Measurements from ENCODE around the gene NCAM2.

The NCAM2 gene

GRCh38 chr21:20998886-20999285, 677 bp downstream of the NCAM2 start:
- Histone ChIP-seq H3K36me3 (no peaks in the 10 kb centered on the region), H3K9me3 (no peaks in the 10 kb centered on the region), H3K4me1 (peaks cover 0 to 25% (median 14%) of the 10 kb centered on the region in 4 donors), H3K27ac (no peak overlapping the region), H3K4me3 (peak overlapping the region; percentile 49 to 57), H3K27me3 (peaks cover 0 to 12% of the 10 kb centered on the region in 2 donors)
- no peak for DNase-seq
- TF ChIP-seq CTCF (IDR thresholded peaks at IDR 0.05): no peak
- intact Hi-C loops (cut with DNase I; ENCODE audit: low total_unique reads): loop anchor here (5.0 kb wide), 1 partner anchor 753 kb away; no protein-coding TSS in a partner anchor

- H3K36me3 ChIP-seq: no peaks in the 10 kb centered on the region
- H3K27me3 ChIP-seq: peaks cover 0 to 12% of the 10 kb centered on the region in 2 donors
- H3K4me3 ChIP-seq: no peak overlapping the region
- no peaks in the 10 kb centered on the region for H3K9me3 ChIP-seq
- no peak overlapping the region for H3K27ac ChIP-seq
- DNase-seq: no peak
- peaks cover 0 to 25% (median 14%) of the 10 kb centered on the region in 4 donors for H3K4me1 ChIP-seq
- intact Hi-C loops (cut with DNase I; ENCODE audit: low total_unique reads): loop anchor here (5.0 kb wide), 1 partner anchor 753 kb away; no protein-coding TSS in a partner anchor
- peak; percentile 55 to 61 for TF ChIP-seq CTCF (IDR thresholded peaks at IDR 0.05)
Observed at GRCh38 chr21:20999659-21000058, 1.4 kb downstream of the NCAM2 start.

GRCh38 chr21:21000591-21001175, 2.5 kb downstream of the NCAM2 start:
- H3K36me3 ChIP-seq: no peaks in the 10 kb centered on the region
- H3K27ac ChIP-seq: no peak overlapping the region
- intact Hi-C loops (cut with DNase I; ENCODE audit: low total_unique reads): no loop called here
- no peak for TF ChIP-seq CTCF (IDR thresholded peaks at IDR 0.05)
- no peak for DNase-seq
- H3K4me3 ChIP-seq: no peak overlapping the region
- peaks cover 0 to 25% (median 14%) of the 10 kb centered on the region in 4 donors for H3K4me1 ChIP-seq
- H3K9me3 ChIP-seq: no peaks in the 10 kb centered on the region
- H3K27me3 ChIP-seq: peaks cover 0 to 12% of the 10 kb centered on the region in 2 donors

GRCh38 chr21:21001591-21002100, 3.4 kb downstream of the NCAM2 start:
- no peak for DNase-seq
- Histone ChIP-seq H3K4me3 (no peak overlapping the region), H3K36me3 (no peaks in the 10 kb centered on the region), H3K4me1 (peaks cover 0 to 24% (median 14%) of the 10 kb centered on the region in 4 donors), H3K27ac (no peak overlapping the region), H3K27me3 (peaks cover 0 to 9% of the 10 kb centered on the region in 2 donors), H3K9me3 (no peaks in the 10 kb centered on the region)
- no peak for TF ChIP-seq CTCF (IDR thresholded peaks at IDR 0.05)
- intact Hi-C loops (cut with DNase I; ENCODE audit: low total_unique reads): no loop called here

- intact Hi-C loops (cut with DNase I; ENCODE audit: low total_unique reads): no loop called here
Observed at GRCh38 chr21:21002153-21002552, 3.9 kb downstream of the NCAM2 start.

More at GRCh38 chr21:21002153-21002552, 3.9 kb downstream of the NCAM2 start:
- H3K27ac ChIP-seq: no peak overlapping the region
- H3K36me3 ChIP-seq: no peaks in the 10 kb centered on the region
- no peak overlapping the region for H3K4me3 ChIP-seq
- peaks cover 0 to 18% (median 12%) of the 10 kb centered on the region in 4 donors for H3K4me1 ChIP-seq
- TF ChIP-seq CTCF (IDR thresholded peaks at IDR 0.05): no peak
- peaks cover 0 to 6% of the 10 kb centered on the region in 2 donors for H3K27me3 ChIP-seq
- H3K9me3 ChIP-seq: no peaks in the 10 kb centered on the region
- no peak for DNase-seq

All from tibial artery (tissue), 4 donors.